Neural cell (in vitro differentiated cells): ENCODE results near the gene ZDHHC3.

Source experiments
- CTCF ChIP-seq: fragments of 450-650 bp; IDR thresholded peaks from 2 replicates; pipeline ENCODE4 v1.5.1; 2014; ENCODE audit warnings: antibody characterized with exemption, mild to moderate bottlenecking, moderate library complexity; ENCODE audit not compliant: poor library complexity, severe bottlenecking
- EZH2 ChIP-seq: fragments of 200-600, 300-800 bp; shearing (Covaris generic), sonication (generic); IDR thresholded peaks from 2 replicates; pipeline ENCODE4 v1.6.1; 2014; ENCODE audit warnings: antibody characterized with exemption, low read length, borderline replicate concordance, mild to moderate bottlenecking; ENCODE audit not compliant: insufficient read depth, poor library complexity, severe bottlenecking
- POLR2AphosphoS5 ChIP-seq: IDR thresholded peaks from 2 replicates; pipeline ENCODE4 v1.6.1; 2012
- SMC3 ChIP-seq: fragments of 450-650 bp; conservative IDR thresholded peaks from 2 replicates; pipeline ENCODE4 v1.6.1; 2014; ENCODE audit warnings: antibody characterized with exemption, mild to moderate bottlenecking, moderate library complexity; ENCODE audit not compliant: poor library complexity
- TAF1 ChIP-seq: IDR thresholded peaks from 2 replicates; pipeline ENCODE4 v1.6.1; 2012; ENCODE audit warnings: low read depth

DNA sequence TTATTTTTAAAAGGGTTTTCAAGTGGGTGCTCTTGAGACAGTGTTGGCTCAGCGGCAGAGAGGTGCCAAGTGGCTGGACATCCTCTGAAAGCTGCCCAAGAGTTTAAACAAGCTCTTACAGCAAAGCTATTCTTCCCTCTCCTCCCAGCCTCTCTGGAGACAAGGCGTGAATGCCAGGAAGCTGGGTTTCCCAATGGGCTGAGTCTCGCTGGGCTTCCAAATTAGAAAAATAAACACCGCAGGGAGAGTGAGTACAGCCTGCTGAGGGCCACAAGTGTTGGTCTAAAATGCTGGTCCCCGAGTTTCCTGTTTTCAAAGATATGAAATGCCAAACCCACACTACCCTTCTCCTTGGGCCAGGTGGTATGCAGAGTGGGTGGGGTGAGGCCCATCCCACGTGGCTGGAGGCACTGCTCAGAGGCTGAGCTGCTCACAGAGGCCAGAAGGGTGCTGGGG lies 36.4 kb downstream of the ZDHHC3 start:
- no peak for TF ChIP-seq EZH2
- TF ChIP-seq CTCF = no peak
- TF ChIP-seq SMC3 = no peak
- TF ChIP-seq POLR2AphosphoS5 = no peak
- no peak for TF ChIP-seq TAF1
